DMS 273 (cell line): ENCODE measurements around the gene RPL26.

Source experiments
- DNase-seq: peaks from one replicate; lab custom pipeline; 2025; ENCODE audit not compliant: unreplicated experiment; lab: John Stamatoyannopoulos, UW

Gene RPL26

GRCh38 chr17:8383143-8383822 is at the start of gene RPL26:
TSS of gene RPL26 (minus strand) at chr17:8383193. CDS start at chr17:8382310, 883 bp downstream.
- peak; percentile 98 for DNase-seq

GRCh38 chr17:8430966-8431365 is 48.0 kb upstream of the RPL26 start:
- peak; percentile 30 for DNase-seq

GRCh38 chr17:8426802-8427201 is 43.8 kb upstream of the RPL26 start:
- no peak for DNase-seq

GRCh38 chr17:8426094-8426720 is 43.2 kb upstream of the RPL26 start:
- peak; percentile 8 for DNase-seq

GRCh38 chr17:8421571-8421970 is 38.6 kb upstream of the RPL26 start:
- DNase-seq = no peak

GRCh38 chr17:8420041-8420934 is 37.3 kb upstream of the RPL26 start:
- no peak for DNase-seq

- DNase-seq = no peak
Observed at GRCh38 chr17:8419305-8419704, 36.3 kb upstream of the RPL26 start.

GRCh38 chr17:8418471-8418870 is 35.5 kb upstream of the RPL26 start:
- no peak for DNase-seq

- DNase-seq = no peak
Observed at GRCh38 chr17:8417806-8418205, 34.8 kb upstream of the RPL26 start.

- DNase-seq = no peak
Observed at GRCh38 chr17:8413938-8414337, 30.9 kb upstream of the RPL26 start.

- no peak for DNase-seq
Observed at GRCh38 chr17:8413328-8413727, 30.3 kb upstream of the RPL26 start.

- no peak for DNase-seq
Observed at GRCh38 chr17:8412089-8412488, 29.1 kb upstream of the RPL26 start.

- DNase-seq = no peak
Observed at GRCh38 chr17:8410883-8411238, 27.9 kb upstream of the RPL26 start.

- DNase-seq = peak; percentile 92
Observed at GRCh38 chr17:8409966-8410882, 27.2 kb upstream of the RPL26 start.

GRCh38 chr17:8408371-8408770 is 25.4 kb upstream of the RPL26 start:
- DNase-seq = no peak

- no peak for DNase-seq
Observed at GRCh38 chr17:8406174-8406573, 23.2 kb upstream of the RPL26 start.

- no peak for DNase-seq
Observed at GRCh38 chr17:8405499-8406016, 22.6 kb upstream of the RPL26 start.

GRCh38 chr17:8402921-8403536 is 20.0 kb upstream of the RPL26 start:
- no peak for DNase-seq

- DNase-seq = no peak
Observed at GRCh38 chr17:8401107-8401506, 18.1 kb upstream of the RPL26 start.

GRCh38 chr17:8398980-8399379 is 16.0 kb upstream of the RPL26 start:
- no peak for DNase-seq
